GM12801 (cell line): ENCODE data around the gene PDCD1LG2.

Source experiments
- TF ChIP-seq, protein P1 (sequence below): IDR thresholded peaks from one replicate; pipeline ENCODE4 v1.5.1; 2011; ENCODE audit warnings: control low read depth; ENCODE audit not compliant: insufficient read length; ENCODE audit errors: extremely low read depth

Gene PDCD1LG2

DNA sequence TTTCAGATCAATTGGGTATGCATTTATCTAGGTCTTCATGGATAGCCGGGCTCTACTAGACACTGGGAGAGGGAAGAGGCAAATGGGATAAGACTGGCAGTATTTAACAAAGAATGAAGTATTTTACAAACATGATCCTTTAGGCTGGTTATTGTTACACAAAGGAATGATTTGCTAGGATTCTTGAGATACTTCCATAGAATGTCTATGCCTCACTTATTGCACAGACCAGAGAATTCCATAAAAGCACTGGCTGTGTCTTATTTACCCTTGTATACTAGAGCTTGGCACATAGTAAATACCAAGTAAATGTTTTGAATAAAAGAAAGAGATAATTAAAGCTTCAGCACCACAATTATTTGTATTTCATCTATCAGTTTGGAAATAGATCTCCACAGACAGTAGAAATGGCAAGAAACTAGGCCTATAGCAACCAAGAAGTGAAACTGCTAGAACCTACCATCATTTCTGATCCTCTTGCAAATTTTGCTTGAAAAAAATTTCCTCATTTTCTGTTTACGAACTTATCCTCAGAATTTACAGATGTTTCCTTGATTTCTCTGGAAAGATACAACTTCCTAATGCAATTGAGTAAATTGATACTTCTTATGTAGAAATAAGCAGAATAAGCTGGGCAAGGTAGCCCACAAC, 3.8 kb downstream of the PDCD1LG2 start:
- TF ChIP-seq, protein P1, sequence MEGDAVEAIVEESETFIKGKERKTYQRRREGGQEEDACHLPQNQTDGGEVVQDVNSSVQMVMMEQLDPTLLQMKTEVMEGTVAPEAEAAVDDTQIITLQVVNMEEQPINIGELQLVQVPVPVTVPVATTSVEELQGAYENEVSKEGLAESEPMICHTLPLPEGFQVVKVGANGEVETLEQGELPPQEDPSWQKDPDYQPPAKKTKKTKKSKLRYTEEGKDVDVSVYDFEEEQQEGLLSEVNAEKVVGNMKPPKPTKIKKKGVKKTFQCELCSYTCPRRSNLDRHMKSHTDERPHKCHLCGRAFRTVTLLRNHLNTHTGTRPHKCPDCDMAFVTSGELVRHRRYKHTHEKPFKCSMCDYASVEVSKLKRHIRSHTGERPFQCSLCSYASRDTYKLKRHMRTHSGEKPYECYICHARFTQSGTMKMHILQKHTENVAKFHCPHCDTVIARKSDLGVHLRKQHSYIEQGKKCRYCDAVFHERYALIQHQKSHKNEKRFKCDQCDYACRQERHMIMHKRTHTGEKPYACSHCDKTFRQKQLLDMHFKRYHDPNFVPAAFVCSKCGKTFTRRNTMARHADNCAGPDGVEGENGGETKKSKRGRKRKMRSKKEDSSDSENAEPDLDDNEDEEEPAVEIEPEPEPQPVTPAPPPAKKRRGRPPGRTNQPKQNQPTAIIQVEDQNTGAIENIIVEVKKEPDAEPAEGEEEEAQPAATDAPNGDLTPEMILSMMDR: no peak

DNA sequence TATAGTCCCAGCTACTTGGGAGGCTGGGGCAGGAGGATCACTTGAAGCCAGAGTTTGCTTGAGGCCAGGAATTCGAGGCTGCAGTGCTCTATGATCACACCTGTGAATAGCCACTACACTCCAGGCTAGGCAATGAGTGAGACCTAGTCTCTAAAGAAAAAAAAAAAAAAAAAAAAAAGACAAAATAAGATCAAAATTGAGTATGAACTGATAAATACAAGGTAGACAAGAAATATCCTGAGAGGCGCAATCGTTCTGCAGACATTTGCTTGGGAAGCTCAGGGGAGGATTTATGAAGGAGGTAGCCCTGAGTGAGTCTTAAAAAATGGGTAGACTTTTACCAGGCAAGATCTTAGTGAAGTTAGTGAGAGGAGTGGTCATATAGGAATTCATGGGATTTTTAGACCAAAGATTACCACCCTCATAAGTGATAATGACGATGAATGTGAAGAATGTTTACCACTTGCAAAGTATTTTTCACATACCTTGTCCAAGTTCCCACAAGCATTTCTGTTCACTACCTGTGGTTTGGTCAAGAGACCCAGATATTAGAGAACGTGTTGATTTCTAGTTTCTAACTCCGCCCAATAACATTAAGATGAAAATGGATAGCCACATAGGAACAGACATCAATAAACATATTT, 4.4 kb downstream of the PDCD1LG2 start:
- TF ChIP-seq, protein P1: no peak

DNA sequence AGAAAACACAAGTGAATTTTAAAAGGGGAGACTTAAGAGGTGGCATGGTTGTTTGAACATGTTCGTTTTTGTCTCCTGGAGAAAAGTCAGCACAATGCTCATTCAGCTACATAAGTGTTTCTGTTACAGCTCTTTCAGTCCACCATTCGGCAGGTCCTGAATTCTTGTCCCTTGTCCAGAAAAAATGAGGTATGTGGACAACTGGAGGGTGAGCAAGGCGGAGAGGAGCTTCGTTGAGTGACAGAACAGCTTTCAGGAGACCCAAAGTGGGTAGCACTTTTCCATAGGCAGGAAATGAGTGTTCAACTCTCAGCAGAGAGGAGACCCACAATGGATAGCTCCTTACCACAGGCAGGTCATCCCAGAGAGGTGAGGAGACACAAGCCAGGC, 4.9 kb downstream of the PDCD1LG2 start:
- TF ChIP-seq, protein P1: no peak

DNA sequence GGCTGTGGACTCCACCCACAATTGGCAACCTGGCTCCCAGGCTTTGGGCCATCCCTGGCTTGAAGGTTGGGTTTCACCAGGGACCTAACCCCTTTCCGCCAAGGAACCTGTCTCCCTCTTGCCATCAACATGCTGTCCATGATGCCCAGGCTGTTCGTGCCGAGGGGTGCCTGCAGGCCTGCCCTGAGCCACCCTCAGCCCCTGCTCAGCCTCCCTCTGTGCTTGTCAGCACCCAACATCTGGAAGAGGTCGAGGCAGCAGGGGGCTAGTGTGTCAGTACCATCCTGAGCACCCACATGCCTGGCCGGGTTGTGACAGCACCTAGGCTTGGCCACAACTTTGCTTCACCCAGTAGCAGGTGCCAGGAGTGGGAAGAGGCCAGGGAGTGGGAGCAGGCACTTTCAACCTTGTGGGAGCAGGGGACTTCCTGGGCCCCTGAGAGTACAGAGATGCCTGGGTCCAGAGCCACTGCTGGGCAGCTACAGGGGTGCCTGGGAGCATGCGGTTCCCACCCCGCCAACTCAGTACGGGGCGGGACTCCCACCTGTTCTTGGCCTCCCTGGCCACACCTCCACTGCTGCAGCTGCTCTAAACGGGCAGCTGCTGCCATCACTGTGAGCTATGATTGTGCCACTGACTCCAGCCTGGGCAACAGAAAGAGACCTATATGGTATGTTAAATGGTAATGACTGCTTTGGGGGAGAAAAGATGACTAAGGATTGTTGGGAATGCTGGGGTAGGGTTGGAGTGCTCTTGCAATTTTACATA, 6.3 kb downstream of the PDCD1LG2 start:
- TF ChIP-seq, protein P1: no peak

DNA sequence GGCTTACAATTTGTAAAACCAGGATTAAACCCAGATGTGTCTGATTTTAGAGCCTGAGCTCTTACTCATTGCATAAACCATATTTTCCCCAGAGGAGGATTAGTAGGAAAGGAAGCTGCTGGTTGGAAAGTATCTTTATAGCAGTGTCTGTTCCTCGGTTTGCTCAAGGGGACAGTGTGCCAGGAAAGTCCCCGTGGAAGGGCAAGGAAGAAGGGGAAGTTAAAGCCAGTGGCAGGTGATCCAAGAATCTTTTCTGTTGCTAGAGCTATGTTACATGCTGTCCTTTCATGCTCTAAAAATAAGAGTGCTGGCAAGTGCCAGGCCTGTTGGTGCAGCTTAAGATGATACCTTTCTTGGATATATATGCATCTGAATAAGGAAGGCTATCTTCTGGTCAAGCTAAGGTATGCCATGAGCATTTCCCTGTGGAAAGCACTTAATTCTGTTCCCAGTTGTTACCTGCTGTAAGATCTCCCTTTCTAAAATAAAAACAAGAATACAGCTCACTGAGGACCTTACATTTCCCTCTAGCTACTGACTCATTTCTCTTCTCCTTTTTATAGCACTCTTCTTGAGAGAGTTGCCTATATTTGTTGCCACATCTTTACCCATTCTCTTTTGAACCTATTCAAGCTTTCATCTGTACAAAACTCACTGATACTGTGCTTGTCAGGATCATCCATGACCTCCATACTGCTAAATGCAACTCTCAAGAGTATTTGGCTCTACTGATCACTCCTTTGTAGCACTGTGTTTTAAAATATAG, 8.0 kb downstream of the PDCD1LG2 start:
- TF ChIP-seq, protein P1: no peak

DNA sequence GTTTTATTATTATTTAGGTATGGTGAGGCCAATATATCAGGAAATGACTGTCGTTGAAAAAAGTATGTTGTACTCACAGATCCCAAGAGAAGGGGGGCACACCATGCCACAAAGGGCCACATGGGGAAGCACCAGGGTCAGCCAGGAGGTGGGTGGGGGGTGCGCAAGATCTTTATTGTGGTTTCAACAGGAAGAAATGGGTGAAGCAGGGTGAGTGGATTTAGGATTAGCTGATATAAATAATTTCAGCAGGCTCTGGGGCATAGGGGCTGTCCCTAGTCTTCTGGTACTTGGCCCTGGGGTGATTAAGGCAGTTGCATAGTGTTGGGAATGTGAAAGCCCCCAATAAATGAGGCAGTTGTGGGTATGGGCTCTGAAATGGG, 8.6 kb downstream of the PDCD1LG2 start:
- TF ChIP-seq, protein P1: no peak

DNA sequence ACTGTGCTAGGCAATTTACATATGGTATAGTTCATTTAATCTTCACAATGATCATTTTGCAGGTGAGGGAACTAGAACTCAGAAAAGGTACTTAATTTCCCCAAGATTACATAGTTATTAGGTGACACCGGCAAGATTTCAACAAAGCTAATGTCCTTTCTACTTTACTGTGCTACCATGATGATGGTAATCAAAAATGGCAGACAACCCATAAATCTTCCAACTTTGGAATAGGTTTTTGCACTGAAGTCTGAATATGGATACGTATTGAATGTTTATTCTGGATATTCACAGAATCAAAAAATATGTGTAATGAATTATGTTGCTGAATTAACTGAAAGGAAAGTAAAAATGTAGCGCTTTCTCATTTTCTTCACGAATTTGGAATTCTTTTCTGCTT, 13.8 kb downstream of the PDCD1LG2 start:
- TF ChIP-seq, protein P1: no peak
